H1 (cell line): Measurements from ENCODE around the gene STAM. TPM values are rescaled to one million over a fixed set of nuclear protein-coding genes. Genes with fewer than 3 reads are reported as not detected.

ENCODE experiments used
- ASH2L ChIP-seq: fragments of 200-600, 300-600 bp; sonication (generic); IDR thresholded peaks from one replicate; pipeline ENCODE4 v1.7.1; 2017; ENCODE audit warnings: low read length
- ATF2 ChIP-seq: IDR thresholded peaks from 2 replicates; pipeline ENCODE4 v1.6.1; 2012; ENCODE audit warnings: low read length, inconsistent platforms
- BACH1 ChIP-seq: IDR thresholded peaks from 2 replicates; pipeline ENCODE4 v1.6.1; 2012; ENCODE audit warnings: low read length, improper control_type of control experiment
- CREB1 ChIP-seq: IDR thresholded peaks from 2 replicates; pipeline ENCODE4 v1.6.1; 2012; ENCODE audit warnings: inconsistent platforms
- CTBP2 ChIP-seq: IDR thresholded peaks from 2 replicates; pipeline ENCODE4 v1.7.0; 2011; ENCODE audit warnings: borderline replicate concordance, mild to moderate bottlenecking, moderate library complexity, mixed read lengths, low read length; ENCODE audit not compliant: insufficient read depth, insufficient read length
- EGR1 ChIP-seq: IDR thresholded peaks from 2 replicates; pipeline ENCODE4 v1.6.1; 2011; ENCODE audit warnings: low read depth, low read length, borderline replicate concordance
- GTF2F1 ChIP-seq: IDR thresholded peaks from 2 replicates; pipeline ENCODE4 v1.6.1; 2012; ENCODE audit warnings: low read depth, low read length, improper control_type of control experiment, borderline replicate concordance
- KDM1A ChIP-seq: fragments of 200-600, 300-600 bp; sonication (generic); IDR thresholded peaks from 2 replicates; pipeline ENCODE4 v1.7.1; 2016; ENCODE audit warnings: mild to moderate bottlenecking, low read length, borderline replicate concordance
- KDM4A ChIP-seq: IDR thresholded peaks from one replicate; pipeline ENCODE4 v1.7.1; 2012; ENCODE audit warnings: low read depth, mild to moderate bottlenecking, moderate library complexity, low read length, inconsistent platforms; ENCODE audit not compliant: severe bottlenecking
- KDM5A ChIP-seq: fragments of 200-600 bp; IDR thresholded peaks from 2 replicates; pipeline ENCODE4 v1.7.1; 2012; ENCODE audit warnings: mild to moderate bottlenecking, low read length, inconsistent platforms, mixed read lengths
- POLR2A ChIP-seq, 2 experiments: IDR thresholded peaks; 1 replicate in 1 of 2; 2 replicates in 1 of 2; pipeline ENCODE4 v1.6.1; 2011; ENCODE audit warnings: low read depth in 2 of 2, low read length in 2 of 2, mild to moderate bottlenecking in 2 of 2; ENCODE audit errors: control extremely low read depth in 1 of 2
- RBBP5 ChIP-seq: IDR thresholded peaks from 2 replicates; pipeline ENCODE4 v1.7.1; 2012; ENCODE audit warnings: low read depth, mild to moderate bottlenecking, inconsistent platforms, low read length, moderate library complexity, borderline replicate concordance
- SIN3A ChIP-seq, 2 experiments: IDR thresholded peaks in 1 of 2; conservative IDR thresholded peaks in 1 of 2; 2 replicates each; pipeline ENCODE4 v1.6.1; 2011 to 2012; ENCODE audit warnings: low read length in 2 of 2, improper control_type of control experiment in 1 of 2, low read depth in 1 of 2, mild to moderate bottlenecking in 1 of 2
- TAF1 ChIP-seq: IDR thresholded peaks from 2 replicates; pipeline ENCODE4 v1.6.1; 2011; ENCODE audit warnings: mild to moderate bottlenecking, low read depth, low read length
- polyA plus RNA-seq, 7 experiments: library from polyadenylated mRNA; depleted of rRNA in 3 of 7; stranded (reverse) in 5 of 7; unstranded in 2 of 7; fragments of >200 nt in 5 of 7; fragments of 200-250 nt in 2 of 7; gene quantifications; 1 replicate in 5 of 7; 2 replicates in 1 of 7; 4 replicates in 1 of 7; pipeline versions ENCODE4 v1.2.1 to v1.2.3, GENCODE V29; 2011 to 2013; ENCODE audit warnings: missing spikeins in 2 of 7, mixed read lengths in 2 of 7
- total RNA-seq: library from RNA; stranded (reverse); fragmentation: NEBNext Ultra II Directional; extraction: Animal tissue kit (Norgen Biotek cat#: 25700); gene quantifications from 2 replicates; pipeline ENCODE4 v1.2.1, GENCODE V29; 2021
- TF ChIP-seq, protein P1 (sequence below), 3 experiments: IDR thresholded peaks; 1 replicate in 2 of 3; 2 replicates in 1 of 3; pipeline versions ENCODE4 v1.5.1 to v1.6.1; 2011; ENCODE audit warnings: low read length in 3 of 3, mild to moderate bottlenecking in 3 of 3, inconsistent platforms in 2 of 3, low read depth in 1 of 3, moderate library complexity in 1 of 3; ENCODE audit not compliant: insufficient read depth in 1 of 3; ENCODE audit errors: control extremely low read depth in 1 of 3

The STAM gene
- total and polyA plus RNA-seq, 2 of the 8 experiments (the other 6 are each of a cell fraction or from before 2014, with no cell fraction given): 22.0 to 27.8 TPM

GRCh38 chr10:17617031-17617911 is 26.7 kb upstream of the STAM start, which contains the start of gene HACD1 (continued):
- TF ChIP-seq, protein P1, sequence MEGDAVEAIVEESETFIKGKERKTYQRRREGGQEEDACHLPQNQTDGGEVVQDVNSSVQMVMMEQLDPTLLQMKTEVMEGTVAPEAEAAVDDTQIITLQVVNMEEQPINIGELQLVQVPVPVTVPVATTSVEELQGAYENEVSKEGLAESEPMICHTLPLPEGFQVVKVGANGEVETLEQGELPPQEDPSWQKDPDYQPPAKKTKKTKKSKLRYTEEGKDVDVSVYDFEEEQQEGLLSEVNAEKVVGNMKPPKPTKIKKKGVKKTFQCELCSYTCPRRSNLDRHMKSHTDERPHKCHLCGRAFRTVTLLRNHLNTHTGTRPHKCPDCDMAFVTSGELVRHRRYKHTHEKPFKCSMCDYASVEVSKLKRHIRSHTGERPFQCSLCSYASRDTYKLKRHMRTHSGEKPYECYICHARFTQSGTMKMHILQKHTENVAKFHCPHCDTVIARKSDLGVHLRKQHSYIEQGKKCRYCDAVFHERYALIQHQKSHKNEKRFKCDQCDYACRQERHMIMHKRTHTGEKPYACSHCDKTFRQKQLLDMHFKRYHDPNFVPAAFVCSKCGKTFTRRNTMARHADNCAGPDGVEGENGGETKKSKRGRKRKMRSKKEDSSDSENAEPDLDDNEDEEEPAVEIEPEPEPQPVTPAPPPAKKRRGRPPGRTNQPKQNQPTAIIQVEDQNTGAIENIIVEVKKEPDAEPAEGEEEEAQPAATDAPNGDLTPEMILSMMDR (IDR thresholded peaks at IDR 0.05; ENCODE audit: control extremely low read depth in 1 of 3, insufficient read depth in 1 of 3, low read depth in 1 of 3, low read length in 3 of 3): peak in 1 of 3 experiments; percentile 1; a peak in 1 of 4 replicates
- no peak for TF ChIP-seq BACH1
- no peak for TF ChIP-seq ATF2
- no peak for TF ChIP-seq CTBP2
- no peak for TF ChIP-seq KDM1A
- no peak for TF ChIP-seq GTF2F1
- TF ChIP-seq KDM5A: no peak
- TF ChIP-seq SIN3A (conservative IDR thresholded peaks at IDR 0.05 in 1 of 2, IDR thresholded peaks at IDR 0.05 in 1 of 2; ENCODE audit: low read depth in 1 of 2, low read length in 2 of 2): 0 out of 4 replicates have a peak, but pooled peaks of 1 of the 2 experiments have one; percentile 11
- peak in 1 of 2 experiments; percentile 67; a peak in 2 of 3 replicates for TF ChIP-seq POLR2A (IDR thresholded peaks at IDR 0.05; ENCODE audit: control extremely low read depth in 1 of 2, low read depth in 2 of 2, low read length in 2 of 2)
- TF ChIP-seq CREB1: no peak
- TF ChIP-seq RBBP5: peak; percentile 49; the same call in 1 of the 2 replicates
- TF ChIP-seq ASH2L: peak; percentile 67
- TF ChIP-seq KDM4A: peak; percentile 98
- TF ChIP-seq TAF1: peak; percentile 65
- TF ChIP-seq EGR1: peak; percentile 72; the same call in 1 of the 2 replicates
